Vagina (tissue), 2 donors: Measurements from ENCODE around the gene HGF. TPM values are rescaled to one million over a fixed set of nuclear protein-coding genes. Genes with fewer than 3 reads are reported as not detected.

Source experiments
- DNase-seq, 2 donors: peaks; one replicate each; pipeline ENCODE4 v3.0.0-alpha.2; 2017; ENCODE audit errors: extremely low spot score in 2 of 2
- H3K27ac ChIP-seq: fragments of 200-600 bp; sonication (generic); one replicate; pipeline ENCODE4 v1.5.1; 2019
- H3K27me3 ChIP-seq: fragments of 200-600 bp; sonication (generic); one replicate; pipeline ENCODE4 v1.5.1; 2019
- H3K36me3 ChIP-seq, 2 donors: fragments of 200-600 bp; sonication (generic); one replicate each; pipeline ENCODE4 v1.5.1; 2017 to 2019
- H3K4me1 ChIP-seq: fragments of 200-600 bp; sonication (generic); one replicate; pipeline ENCODE4 v1.5.1; 2019
- H3K4me3 ChIP-seq, 2 donors: fragments of 200-600 bp; sonication (generic); 1 replicate in 1 of 2; 2 replicates in 1 of 2; pipeline ENCODE4 v1.5.1; 2016 to 2019
- H3K9me3 ChIP-seq: fragments of 200-600 bp; sonication (generic); one replicate; pipeline ENCODE4 v1.5.1; 2019
- CTCF ChIP-seq, 3 experiments: fragments of 450-650 bp in 2 of 3; fragments of 200-600 bp in 1 of 3; sonication (generic) in 1 of 3; IDR thresholded peaks; one replicate each; pipeline ENCODE4 v1.5.1; 2017 to 2019; ENCODE audit warnings: antibody characterized with exemption in 3 of 3, mild to moderate bottlenecking in 2 of 3, moderate library complexity in 2 of 3
- POLR2A ChIP-seq, 2 donors: fragments of 450-650 bp; IDR thresholded peaks; one replicate each; pipeline ENCODE4 v1.6.1; 2017; ENCODE audit warnings: antibody characterized with exemption in 2 of 2, mild to moderate bottlenecking in 2 of 2, moderate library complexity in 2 of 2
- POLR2AphosphoS5 ChIP-seq, 2 donors: sonication (generic); formaldehyde crosslinking; IDR thresholded peaks; one replicate each; pipeline ENCODE4 v1.9.0; 2017; ENCODE audit warnings: antibody characterized with exemption in 2 of 2, mild to moderate bottlenecking in 2 of 2, low read depth in 1 of 2; ENCODE audit not compliant: insufficient read depth in 1 of 2
- intact Hi-C: fragments of 100-400 bp; cut with DNase I; formaldehyde crosslinking; loops from one replicate; pipeline ENCODE4 v1.15.1; 2023
- total RNA-seq: library from RNA; depleted of rRNA; stranded (reverse); fragments of >200 nt; gene quantifications from one replicate; pipeline ENCODE4 v1.2.3, GENCODE V29; 2016

HGF gene
- total RNA-seq, 1 donor from 2014 or later: 15.0 TPM

- no peaks in the 10 kb centered on the region for H3K27me3 ChIP-seq
- intact Hi-C loops: no loop called here
- H3K4me3 ChIP-seq: no peak overlapping the region
- no peaks in the 10 kb centered on the region for H3K4me1 ChIP-seq
- H3K9me3 ChIP-seq: no peaks in the 10 kb centered on the region
- DNase-seq: no peak
- no peak overlapping the region for H3K27ac ChIP-seq
- TF ChIP-seq POLR2A (IDR thresholded peaks at IDR 0.05): no peak
- TF ChIP-seq POLR2AphosphoS5 (IDR thresholded peaks at IDR 0.05; ENCODE audit: insufficient read depth in 1 of 2, low read depth in 1 of 2): no peak
- no peak for TF ChIP-seq CTCF (IDR thresholded peaks at IDR 0.05)
- no peaks in the 10 kb centered on the region for H3K36me3 ChIP-seq
These were observed 20.3 kb upstream of the HGF start for GRCh38 chr7:81790120-81790500.

GRCh38 chr7:81789406-81790119 lies 19.7 kb upstream of the HGF start:
- TF ChIP-seq POLR2AphosphoS5 (IDR thresholded peaks at IDR 0.05; ENCODE audit: insufficient read depth in 1 of 2, low read depth in 1 of 2) (no peak), CTCF (IDR thresholded peaks at IDR 0.05) (no peak)
- intact Hi-C loops: no loop called here
- Histone ChIP-seq H3K9me3 (no peaks in the 10 kb centered on the region), H3K36me3 (no peaks in the 10 kb centered on the region), H3K27ac (no peak overlapping the region), H3K4me3 (no peak overlapping the region), H3K4me1 (no peaks in the 10 kb centered on the region), H3K27me3 (no peaks in the 10 kb centered on the region)
- no peak for DNase-seq

- no peaks in the 10 kb centered on the region for H3K36me3 ChIP-seq
- no peak overlapping the region for H3K4me3 ChIP-seq
- no peak overlapping the region for H3K27ac ChIP-seq
- no peak for DNase-seq
- H3K9me3 ChIP-seq: no peaks in the 10 kb centered on the region
- intact Hi-C loops: no loop called here
- no peaks in the 10 kb centered on the region for H3K27me3 ChIP-seq
- TF ChIP-seq POLR2A (IDR thresholded peaks at IDR 0.05) (no peak), CTCF (IDR thresholded peaks at IDR 0.05) (no peak), POLR2AphosphoS5 (IDR thresholded peaks at IDR 0.05; ENCODE audit: insufficient read depth in 1 of 2, low read depth in 1 of 2) (no peak)
- no peaks in the 10 kb centered on the region for H3K4me1 ChIP-seq
These were observed 18.4 kb upstream of the HGF start for GRCh38 chr7:81788246-81788645.

- DNase-seq: no peak
- Histone ChIP-seq H3K4me1 (no peaks in the 10 kb centered on the region), H3K4me3 (no peak overlapping the region), H3K27me3 (no peaks in the 10 kb centered on the region), H3K27ac (no peak overlapping the region), H3K36me3 (no peaks in the 10 kb centered on the region), H3K9me3 (no peaks in the 10 kb centered on the region)
- intact Hi-C loops: no loop called here
- TF ChIP-seq CTCF (IDR thresholded peaks at IDR 0.05) (no peak), POLR2A (IDR thresholded peaks at IDR 0.05) (no peak), POLR2AphosphoS5 (IDR thresholded peaks at IDR 0.05; ENCODE audit: insufficient read depth in 1 of 2, low read depth in 1 of 2) (no peak)
These were observed 14.0 kb upstream of the HGF start for GRCh38 chr7:81783818-81784217.

- H3K9me3 ChIP-seq: no peaks in the 10 kb centered on the region
- H3K4me1 ChIP-seq: no peaks in the 10 kb centered on the region
- no peak for TF ChIP-seq POLR2AphosphoS5 (IDR thresholded peaks at IDR 0.05; ENCODE audit: insufficient read depth in 1 of 2, low read depth in 1 of 2)
- TF ChIP-seq CTCF (IDR thresholded peaks at IDR 0.05): no peak
- no peak for TF ChIP-seq POLR2A (IDR thresholded peaks at IDR 0.05)
- H3K27ac ChIP-seq: no peak overlapping the region
- no peaks in the 10 kb centered on the region for H3K27me3 ChIP-seq
- H3K36me3 ChIP-seq: no peaks in the 10 kb centered on the region
- H3K4me3 ChIP-seq: no peak overlapping the region
- no peak for DNase-seq
- intact Hi-C loops: no loop called here
These were observed 11.3 kb upstream of the HGF start for GRCh38 chr7:81780914-81781693.
